HG03354 (cell line): ENCODE measurements around the gene CLPSL2.

Experiments
- ATAC-seq: cut with Tn5 transposase; IDR thresholded peaks from one replicate; pipeline ENCODE4 v1.9.1; 2021; ENCODE audit warnings: mild to moderate bottlenecking; ENCODE audit not compliant: unreplicated experiment, poor library complexity, severe bottlenecking

The CLPSL2 gene

DNA sequence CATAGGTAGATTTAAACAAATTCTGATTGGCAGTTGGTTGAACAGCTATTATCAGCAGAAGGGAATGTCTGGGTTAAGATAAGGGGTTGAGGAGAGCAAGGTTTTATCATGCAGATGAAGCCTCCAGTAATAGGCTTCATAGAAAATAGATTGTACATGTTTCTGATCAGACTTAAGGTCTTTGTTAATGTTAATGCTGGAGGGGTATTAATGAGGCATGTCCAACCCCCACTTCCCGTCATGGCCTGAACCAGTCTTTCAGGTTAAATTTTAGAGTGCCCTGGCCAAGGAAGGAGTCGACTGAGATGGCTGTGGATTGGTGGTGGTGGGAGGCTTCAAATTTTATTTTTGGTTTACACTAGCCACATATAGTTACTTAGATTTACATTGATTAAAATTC is 7.8 kb downstream of the CLPSL2 start:
- ATAC-seq, result no peak

DNA sequence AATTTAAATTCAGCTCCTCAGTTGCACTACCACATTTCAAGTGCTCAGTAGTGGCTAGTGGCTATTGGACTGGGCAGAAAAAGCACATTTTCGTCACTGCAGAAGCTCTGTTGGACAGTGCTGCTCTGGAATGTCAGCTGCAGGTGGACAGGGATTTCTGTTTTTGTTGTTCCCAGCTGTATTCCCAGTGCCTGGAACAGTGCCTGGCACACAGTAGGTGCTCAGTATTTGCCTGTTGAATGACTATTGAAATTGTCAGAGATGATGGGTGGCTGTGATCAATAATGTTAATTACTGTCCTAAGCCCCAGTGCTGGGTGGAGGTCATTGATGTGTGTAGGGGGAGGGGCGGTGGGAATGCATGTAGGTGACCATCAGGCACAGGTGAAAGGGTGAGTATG is 9.9 kb downstream of the CLPSL2 start:
- ATAC-seq, result no peak

DNA sequence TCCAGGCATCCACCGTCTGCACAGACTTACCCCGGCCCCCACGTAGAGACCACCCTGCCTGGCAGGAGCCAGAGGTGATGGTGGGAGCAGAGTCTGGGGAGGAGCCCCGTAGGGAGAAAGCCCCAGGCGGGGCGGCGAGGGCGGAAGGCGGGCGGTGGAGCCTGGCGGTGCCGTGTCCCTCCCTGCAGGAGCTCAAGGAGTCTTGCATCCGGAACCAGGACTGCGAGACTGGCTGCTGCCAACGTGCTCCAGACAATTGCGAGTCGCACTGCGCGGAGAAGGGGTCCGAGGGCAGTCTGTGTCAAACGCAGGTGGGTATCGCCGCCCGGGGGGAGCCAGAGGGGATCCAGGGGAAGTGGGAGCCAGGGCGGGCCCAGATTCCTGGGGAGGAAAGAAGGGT is 10.4 kb downstream of the CLPSL2 start:
- no peak for ATAC-seq

DNA sequence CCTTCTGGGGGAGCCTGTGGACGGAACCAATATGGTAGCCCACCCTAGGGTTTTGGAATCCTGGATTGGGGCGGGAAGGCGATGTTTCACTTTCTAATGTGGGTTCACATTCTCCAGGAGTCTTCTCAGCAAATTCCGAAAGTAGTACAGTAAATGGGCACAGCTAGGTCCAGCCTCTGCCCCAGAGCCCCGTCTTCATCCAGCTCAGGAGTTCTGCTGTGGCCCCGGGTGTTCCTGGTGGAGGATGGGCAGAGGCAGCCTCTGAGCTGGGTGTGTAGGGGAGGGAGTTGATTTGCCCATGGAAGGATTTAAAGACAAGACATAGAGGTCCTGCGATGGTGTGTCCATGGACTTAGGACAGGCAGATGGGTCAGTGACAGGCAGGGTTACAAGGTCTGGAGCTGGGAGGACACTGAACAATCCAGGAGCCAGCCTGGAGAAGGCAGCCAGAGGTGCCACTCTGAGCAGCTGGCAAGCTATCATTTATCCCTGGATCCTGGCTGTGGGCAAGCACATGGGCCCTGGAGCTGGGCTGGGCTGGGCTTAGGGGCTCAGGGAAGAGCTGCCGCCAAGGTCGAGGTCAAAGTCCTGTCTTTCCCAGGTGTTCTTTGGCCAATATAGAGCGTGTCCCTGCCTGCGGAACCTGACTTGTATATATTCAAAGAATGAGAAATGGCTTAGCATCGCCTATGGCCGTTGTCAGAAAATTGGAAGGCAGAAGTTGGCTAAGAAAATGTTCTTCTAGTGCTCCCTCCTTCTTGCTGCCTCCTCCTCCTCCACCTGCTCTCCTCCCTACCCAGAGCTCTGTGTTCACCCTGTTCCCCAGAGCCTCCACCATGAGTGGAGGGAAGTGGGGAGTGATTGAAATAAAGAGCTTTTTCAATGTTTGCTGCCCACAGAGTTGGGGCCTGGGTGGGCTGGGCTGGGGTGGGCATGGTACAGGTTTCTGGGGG is 11.1 kb downstream of the CLPSL2 start:
- no peak for ATAC-seq

DNA sequence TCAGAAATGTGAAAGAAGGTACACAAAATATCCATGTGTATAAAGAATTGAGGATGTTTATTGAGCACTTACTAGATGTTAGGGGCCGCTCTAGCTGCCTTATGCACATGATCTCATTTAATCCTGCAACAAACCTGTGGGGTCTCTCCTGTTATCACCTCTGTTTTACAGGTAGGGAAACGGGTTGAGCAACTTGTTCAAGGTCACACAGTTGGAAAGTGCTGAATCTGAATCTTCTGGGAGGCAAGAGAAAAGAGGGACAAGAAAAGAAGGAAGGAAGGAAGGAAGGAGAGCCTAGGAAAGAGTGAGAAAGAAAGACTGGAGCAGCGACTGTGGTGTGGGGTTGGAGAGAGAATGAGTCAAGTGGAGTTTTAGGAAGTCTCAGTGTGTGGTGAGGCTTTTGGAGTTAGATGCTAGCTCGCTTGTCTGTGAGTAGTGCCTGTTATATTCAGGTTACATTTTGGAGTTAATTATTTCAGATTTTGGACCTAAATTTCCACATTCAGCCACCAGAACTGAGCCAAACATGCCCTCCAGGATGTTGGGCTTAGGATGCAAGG is 12.1 kb downstream of the CLPSL2 start:
- ATAC-seq, result no peak

DNA sequence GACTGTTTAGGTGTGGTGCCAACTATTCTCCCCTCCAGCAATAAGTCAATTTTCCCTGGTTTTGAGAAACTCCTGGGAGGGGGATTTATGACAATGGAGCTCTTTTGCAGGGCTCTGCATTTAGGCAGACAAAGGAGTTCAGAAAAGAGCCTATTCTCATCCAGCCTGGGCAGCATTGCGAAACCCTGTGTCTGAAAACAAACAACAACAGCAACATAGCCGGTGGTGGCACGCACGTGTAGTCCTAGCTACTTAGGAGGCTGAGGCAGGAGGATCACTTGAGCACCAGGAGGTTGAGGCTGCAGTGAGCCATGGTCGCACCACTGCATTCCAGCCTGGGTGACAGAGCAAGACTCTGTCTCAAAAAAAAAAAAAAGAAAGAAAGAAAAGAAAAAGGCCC is 14.3 kb downstream of the CLPSL2 start:
- no peak for ATAC-seq

DNA sequence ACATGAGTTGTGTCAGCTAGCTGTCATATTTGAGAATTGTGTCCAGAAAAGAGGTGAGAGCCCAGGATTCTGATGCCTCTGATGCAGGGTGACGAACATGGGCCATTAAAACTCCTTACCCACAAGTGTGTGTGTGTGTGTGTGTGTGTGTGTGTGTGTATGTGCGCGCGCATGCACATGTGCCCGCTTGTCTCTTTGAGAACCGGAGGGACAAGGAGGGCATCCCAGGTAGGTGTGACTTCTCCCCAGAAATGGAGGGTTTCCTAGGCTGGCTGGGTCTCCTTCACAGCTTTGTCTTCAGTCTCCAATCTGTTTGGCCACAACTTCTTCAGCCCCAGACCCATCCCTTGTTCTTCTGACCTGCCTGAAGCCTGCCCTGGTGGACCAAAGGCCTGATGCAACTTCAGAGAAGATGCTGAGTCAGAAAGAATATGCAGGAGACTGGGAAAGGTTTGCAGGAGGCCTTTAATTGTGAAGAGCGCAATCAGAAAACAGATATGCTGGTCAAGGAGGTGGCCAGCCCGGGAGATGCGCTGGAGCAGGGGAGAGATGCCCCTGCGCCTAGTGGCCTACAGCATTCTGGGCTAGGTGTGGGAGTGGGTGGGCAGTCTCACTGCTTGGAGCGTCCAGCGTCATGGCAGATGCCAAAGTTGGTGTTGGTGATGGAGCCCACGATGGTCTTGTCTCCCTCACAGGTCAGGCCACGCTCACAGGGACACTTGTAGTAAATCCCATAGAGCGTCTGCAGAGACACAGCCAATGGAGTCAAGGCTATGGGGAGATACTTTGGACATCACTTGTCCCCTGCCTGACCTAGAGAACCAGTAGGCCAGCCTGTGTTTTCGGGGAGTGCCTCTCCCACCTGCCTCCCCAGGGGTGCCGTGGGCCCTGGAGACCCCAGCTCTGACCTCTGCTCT is 18.4 kb downstream of the CLPSL2 start:
- no peak for ATAC-seq

DNA sequence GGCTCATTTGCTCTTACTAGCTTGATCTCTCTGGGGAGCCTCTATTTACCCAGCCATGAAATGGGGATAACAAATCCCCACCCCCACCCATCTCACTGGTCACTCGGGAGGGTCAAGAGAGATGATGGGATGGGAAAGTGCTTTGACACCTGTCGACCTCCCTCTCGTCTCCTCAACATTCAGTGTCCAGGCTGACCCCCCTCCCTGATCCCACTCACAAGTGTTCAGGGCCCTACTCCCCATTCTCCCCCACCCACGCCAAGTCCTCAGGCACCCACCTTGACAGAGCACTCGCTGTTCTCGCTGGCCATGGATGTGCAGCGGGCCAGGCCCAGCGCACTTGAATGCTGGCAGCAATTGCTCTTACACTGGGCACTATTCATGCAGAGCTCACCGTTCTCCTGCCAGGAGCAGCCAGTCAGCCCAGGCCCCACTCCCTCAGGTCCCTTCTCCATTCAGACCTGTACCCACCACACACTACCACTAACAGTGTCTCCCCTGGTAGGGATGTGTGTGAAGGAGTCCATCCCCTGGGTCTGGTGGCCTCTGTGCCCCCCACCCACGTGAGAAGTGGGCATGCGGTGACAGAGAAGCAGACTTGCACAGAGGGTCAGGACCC is 19.2 kb downstream of the CLPSL2 start:
- ATAC-seq, result no peak

DNA sequence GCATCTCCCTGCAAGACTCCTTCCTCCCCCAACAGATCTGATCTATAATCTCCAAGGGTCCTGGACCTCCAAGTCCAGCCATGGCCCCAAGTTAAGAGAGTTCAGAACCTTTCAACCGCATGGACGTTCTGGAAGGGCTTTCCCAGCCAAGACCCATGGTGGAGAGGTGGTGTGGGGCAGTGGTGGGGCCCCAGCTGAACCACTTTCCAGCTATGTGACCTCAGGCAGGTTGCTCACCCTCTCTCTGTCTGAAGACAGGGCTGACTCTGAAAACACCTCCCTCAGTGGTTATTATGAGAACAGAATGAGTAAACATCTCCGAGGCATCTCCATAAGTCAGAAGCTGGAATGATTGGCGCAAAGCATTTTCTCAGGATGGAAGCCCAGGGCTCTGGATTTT is 19.8 kb downstream of the CLPSL2 start:
- ATAC-seq, result no peak

DNA sequence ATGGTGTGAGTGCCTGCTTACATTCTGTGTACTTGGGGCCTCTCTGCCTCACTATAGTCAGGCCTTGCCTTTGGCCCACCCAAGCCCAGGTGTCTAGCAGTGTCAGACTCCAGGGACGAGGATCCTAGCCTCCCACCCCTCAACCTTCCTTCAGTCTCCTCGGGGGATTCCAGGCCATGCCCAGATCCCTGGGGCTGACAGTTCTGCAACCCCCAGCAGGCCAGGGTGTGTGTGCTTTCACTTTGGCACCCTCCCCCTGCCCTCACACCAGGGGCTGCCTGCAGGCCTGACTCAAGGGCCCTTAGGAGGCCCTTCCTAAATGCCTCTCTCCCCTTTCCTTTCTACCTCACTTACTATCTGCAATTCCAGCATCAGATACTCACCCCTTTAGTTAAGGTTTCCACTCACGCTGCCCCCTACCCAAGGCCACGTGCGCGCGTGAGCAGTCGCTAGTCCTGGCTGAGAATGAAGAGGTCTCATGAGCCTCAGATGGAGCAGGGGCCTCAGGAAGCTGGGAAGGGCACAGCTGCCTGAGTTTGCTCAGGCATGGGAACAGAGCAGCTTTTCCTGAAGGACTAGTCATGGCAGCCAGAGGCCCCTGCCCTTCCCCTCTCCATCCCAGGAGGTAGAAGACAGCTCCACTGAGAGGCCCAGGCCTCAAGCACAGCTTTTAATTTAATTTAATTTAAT is 21.6 kb downstream of the CLPSL2 start:
- ATAC-seq, result no peak

DNA sequence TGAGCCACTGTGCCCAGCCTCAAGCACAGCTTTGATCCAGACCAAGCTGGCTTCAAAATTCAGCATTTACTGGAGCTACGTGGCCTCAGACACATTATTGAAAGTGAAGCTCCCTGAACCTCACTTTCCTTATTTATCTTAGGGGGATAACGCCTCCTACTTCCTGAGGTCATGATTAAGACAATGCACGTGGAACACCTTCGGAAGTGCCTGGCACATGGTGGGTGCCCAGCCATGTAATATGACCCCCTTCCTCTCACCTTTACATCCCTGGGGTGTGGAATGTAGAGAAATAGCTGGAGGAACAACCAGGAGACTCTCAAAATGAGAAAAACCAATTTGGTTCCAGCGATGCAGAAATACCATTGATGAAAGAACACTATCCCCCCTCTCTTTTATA is 22.3 kb downstream of the CLPSL2 start:
- no peak for ATAC-seq

DNA sequence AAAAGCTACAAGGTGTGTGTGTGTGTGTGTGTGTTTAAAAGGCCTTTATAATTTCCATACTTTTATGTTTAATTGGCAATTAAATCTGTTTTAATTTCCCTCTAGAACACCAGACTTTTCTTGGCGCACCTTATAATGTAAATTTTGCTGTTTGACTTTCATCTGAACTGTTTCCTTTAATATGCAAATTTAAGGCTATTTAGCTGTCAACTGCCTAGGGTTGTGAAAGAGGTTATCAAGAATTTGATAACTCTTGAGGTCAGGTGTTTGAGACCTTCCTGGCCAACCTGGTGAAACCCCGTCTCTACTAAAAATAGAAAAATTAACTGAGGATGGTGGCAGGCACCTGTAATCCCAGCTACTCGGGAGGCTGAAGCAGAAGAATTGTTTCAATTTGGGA is 24.8 kb downstream of the CLPSL2 start:
- no peak for ATAC-seq

DNA sequence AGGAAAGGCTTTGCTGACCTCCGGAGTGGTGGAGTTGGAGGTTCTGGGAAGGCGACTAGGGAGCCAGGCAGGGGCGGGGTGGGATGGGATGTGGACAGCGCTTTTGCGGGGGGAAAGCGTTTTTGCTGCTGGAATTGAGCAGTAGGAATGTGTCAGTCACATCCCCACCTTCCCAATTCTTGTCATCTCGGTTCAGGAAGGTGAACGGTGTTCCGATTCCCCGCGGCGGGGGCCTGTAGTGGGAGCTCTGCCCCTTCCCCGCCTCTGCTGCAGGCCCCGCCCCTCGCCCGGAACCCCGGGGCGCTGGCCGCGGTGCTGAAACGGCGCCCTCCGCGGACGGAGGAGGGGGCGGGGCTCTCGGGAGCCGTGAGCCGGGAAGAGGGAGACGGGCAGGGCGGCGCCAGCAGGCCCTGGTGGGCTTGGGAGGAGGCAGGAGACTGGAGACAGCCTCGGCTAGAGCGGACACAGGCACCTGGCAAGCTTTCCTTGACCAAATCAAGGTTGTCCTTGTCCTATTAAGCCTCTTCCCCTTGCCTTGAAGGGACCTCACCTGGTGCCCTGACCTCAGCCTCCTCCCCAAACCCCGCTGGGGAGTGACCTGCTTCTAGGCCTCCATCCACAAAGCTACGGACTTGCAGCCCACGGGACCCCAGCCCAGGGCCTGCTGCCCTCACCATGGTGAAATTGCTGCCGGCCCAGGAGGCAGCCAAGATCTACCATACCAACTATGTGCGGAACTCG is 28.8 kb downstream of the CLPSL2 start, which contains the start of gene LHFPL5:
Gene LHFPL5, plus strand, starts transcription at position 357 of the 741 bp plus-strand sequence. Its CDS starts 319 bp downstream, at position 676.
- no peak for ATAC-seq

DNA sequence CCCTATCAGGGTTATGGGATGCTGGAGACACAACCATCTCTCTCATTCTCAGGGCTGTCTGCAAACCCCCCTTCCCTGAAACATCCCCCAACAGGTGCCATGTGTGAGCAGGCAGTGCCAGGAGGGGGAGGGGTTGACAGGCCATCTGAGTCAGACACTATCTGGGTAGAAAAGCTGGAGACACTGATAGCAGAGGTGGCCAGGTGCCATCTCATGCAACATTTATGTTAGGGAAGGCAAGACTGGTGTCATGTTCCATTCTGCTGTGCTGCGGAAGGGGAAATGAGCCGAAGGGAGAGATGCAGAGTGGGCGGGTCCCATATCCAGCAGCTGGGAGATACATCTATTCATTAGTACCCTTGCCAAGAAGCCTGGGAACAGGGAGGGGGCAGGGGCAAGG is 32.3 kb downstream of the CLPSL2 start:
- no peak for ATAC-seq

DNA sequence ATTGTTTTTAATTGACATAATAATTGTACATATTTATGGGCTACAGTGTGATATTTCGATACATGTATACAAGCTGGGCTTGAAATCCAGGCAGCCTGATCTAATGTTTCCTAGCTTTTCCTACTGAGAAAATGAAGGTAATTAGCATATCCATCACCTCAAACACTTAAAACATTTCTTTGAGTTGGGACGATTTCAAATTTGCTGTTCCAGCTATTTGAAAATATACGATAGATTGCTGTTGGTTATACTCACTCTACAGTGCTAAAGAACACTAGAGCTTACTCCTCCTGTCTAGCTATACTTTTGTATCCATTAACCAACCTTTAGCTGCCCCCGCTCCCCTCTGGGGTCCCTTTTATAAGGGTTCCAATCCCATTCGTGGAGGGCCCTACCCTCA is 33.4 kb downstream of the CLPSL2 start:
- no peak for ATAC-seq

DNA sequence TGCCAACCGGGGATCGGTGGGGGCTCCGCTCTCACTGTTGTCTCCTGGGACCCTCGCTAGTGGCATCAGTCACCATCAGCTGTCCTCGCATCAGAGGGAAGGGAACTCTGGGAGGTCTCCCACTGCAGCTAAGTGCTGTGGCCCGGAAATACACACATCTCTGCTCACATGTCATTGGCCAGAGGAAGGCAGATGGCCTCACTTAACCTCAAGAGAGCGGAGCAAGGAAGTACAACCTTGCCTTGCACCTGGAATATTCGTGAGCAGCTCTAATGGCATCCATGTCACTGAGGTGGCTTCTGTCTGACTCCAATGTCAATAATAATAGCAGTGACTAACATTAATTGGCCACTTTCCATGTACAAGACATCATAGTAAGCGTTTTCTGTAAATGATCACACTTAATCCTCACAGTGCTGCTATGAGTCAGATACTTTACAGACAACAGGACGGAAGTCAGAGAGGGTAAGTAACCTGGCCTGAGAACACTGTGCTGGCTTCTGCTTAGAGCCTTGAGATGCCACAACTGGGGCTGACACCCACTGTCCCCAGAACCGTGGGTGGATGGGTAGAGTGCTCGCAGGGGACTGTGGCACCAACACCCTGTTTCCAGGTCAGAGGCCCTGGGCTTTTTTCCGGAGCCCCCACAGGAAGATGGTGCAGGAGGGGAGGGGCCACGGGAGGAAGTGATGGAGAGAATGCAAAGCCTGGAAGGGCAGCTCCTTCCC is 34.7 kb downstream of the CLPSL2 start:
- no peak for ATAC-seq

DNA sequence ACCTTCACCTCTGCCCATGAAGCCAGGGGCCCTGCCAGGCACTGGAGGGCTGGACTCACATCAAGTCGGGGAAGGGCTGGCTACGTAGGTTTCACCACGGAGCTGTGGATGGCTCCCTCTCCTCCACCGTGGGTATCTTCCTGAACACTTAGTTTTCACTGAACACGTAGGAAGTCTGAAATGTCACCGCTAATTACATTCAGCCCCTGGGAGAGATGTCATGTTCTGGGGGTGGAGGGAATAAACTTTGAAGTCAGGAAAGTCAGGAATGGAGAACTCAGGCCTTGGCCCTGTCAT is 35.2 kb downstream of the CLPSL2 start:
- no peak for ATAC-seq

DNA sequence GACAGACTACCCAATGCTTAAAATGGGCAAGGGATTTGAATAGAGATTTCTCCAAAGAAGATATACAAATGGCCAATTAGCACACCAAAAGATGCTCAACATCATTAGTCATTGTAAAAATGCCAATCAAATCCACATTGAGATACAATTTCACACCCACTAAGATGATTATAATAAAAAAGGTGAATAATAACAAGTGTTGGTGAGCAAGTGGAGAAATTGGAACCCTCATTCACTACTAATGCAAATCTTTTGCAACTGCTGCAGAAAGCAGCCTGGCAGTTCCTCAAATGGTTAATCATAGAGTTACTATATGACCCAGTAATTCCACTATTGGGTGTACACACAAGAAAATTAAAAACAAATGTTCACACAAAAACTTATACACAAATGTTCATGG is 41.1 kb downstream of the CLPSL2 start:
- ATAC-seq, result no peak
